GM18507 (cell line): ENCODE results near the gene SLU7.

Source experiments
- DNase-seq: peaks from one replicate; pipeline ENCODE4 v3.0.0; 2011; ENCODE audit warnings: low read depth; ENCODE audit not compliant: insufficient read length; ENCODE audit errors: extremely low spot score
- FAIRE-seq: peaks from 2 replicates; lab custom pipeline; 2011; peaks lifted over from hg19 to GRCh38; lab: Jason Lieb, UNC

Gene SLU7

DNA sequence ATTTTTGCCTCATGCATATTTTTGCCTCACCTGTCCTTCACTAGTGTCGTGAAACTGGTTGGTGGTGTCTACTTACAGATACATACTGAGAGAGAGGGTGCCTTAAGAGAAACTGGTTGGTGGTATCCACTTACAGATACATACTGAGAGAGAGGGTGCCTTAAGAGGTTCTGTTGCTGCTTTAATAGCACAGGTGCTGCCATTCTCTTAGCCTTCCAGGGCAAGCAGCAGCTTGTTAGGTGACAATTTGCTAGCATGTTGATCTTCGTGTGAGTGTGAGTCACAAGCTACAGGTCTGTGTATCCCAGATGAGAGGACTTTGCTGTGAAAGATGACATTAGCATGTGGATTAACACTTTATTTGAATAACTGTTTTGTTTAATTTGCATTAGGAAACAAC is 4.2 kb upstream of the SLU7 start:
- FAIRE-seq = no peak
- DNase-seq = no peak

- FAIRE-seq (peak; percentile 96), DNase-seq (peak; percentile 62)
Measured at GRCh38 chr5:160421625-160422258, 2.9 kb upstream of the SLU7 start, which contains the start of gene PTTG1. PTTG1 (plus strand) TSS chr5:160421855; CDS start chr5:160422313, 458 bp downstream.

GRCh38 chr5:160420331-160420610 is 1.4 kb upstream of the SLU7 start:
- peak; percentile 5 for FAIRE-seq
- no peak for DNase-seq

GRCh38 chr5:160419458-160420330 is 813 bp upstream of the SLU7 start:
- FAIRE-seq = peak; percentile 9
- no peak for DNase-seq

- FAIRE-seq = peak; percentile 96
Measured at GRCh38 chr5:160399402-160400353, 19.2 kb downstream of the SLU7 start, which contains the start of gene FAM200C. FAM200C (minus strand) TSS chr5:160400054; CDS start chr5:160395490, 4,564 bp downstream.

GRCh38 chr5:160398806-160399205 is 20.1 kb downstream of the SLU7 start:
- no peak for FAIRE-seq
- no peak for DNase-seq

More at GRCh38 chr5:160399402-160400353, 19.2 kb downstream of the SLU7 start, which contains the start of gene FAM200C:
- DNase-seq = peak; percentile 87

DNA sequence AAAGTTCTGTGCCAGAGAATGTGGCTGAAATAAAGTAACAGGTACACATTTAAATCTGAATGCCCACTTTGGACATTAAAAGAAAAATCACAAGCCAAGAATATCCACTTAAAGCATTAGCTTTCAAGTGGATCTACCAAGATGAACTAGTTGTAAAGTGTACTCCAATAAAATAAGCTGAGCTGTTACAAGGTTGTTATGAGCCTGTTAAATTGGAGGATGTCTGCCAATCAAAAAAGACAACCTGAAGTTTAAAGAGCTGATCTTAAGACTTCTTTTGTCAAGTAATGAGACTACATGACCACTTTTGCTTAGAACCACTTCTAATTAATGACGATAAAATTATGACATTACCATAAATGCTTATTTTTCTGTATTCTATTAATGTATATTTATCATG is 21.4 kb downstream of the SLU7 start:
- DNase-seq = no peak
- no peak for FAIRE-seq

GRCh38 chr5:160395111-160395510 is 23.8 kb downstream of the SLU7 start:
- FAIRE-seq (no peak), DNase-seq (no peak)

DNA sequence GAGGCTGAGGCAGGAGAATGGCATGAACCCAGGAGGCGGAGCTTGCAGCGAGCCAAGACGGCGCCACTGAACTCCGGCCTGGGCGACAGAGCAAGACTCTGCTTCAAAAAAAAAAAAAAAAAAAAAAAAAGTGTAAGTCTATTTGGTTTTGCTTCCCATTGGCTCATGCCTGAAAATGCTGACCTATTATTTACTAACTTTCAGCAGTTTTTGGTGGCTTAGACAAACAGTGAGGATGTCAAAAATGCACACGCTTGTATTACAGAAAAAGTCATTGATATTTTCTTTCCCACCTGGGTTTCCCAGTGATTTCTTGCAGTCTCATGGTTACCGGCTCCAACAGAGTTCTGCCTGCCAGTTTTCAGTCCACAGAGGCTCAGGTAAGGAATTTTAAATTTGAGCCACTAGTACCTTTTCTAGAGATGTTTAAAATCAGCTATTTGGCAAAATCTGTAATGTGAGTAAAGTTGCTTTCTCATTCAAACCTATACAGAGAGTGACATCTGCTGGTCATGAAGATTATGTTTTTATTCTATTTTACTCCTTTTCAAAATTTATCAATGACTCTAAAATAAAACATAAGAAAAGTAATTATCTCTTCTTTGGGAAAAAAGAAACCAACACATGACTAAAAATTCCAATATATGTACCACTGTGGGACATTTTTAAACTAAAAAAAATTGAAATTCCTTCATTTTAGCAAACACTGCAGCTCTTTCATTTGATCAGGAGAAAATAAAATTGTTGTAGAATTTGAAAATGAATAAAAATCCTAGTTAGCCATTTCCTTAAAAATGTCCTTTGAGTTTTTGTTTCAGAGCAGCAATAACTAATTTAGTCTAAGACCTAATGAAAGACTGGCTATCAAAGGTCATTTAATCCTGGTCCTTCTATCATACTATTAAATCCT is 27.8 kb downstream of the SLU7 start:
- no peak for DNase-seq
- FAIRE-seq = peak; percentile 74

GRCh38 chr5:160387445-160387844 is 31.4 kb downstream of the SLU7 start:
- DNase-seq = no peak
- FAIRE-seq = no peak

GRCh38 chr5:160385496-160385895 is 33.4 kb downstream of the SLU7 start:
- DNase-seq (no peak), FAIRE-seq (no peak)

DNA sequence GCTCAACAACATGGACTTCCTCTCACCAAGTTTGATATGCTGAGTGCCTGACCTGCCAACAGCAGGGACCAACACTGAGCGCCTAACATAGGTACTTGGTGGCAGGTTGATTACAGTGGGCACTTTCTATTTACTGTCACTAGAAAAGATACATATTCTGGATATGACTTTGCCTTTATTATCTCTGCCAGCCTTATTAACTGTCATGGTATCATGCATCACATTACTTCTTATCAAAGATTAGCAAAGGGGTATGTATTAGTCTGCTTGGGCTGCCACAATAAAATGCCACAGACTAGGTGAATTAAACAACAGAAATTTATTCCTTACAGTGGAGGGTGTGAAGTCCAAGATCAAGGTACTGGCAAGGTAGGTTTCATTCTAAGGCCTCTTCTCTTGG is 34.2 kb downstream of the SLU7 start:
- no peak for FAIRE-seq
- DNase-seq = no peak

GRCh38 chr5:160382346-160382745 is 36.5 kb downstream of the SLU7 start:
- no peak for FAIRE-seq

GRCh38 chr5:160380041-160380440 is 38.8 kb downstream of the SLU7 start:
- FAIRE-seq (no peak), DNase-seq (no peak)

More at GRCh38 chr5:160382346-160382745, 36.5 kb downstream of the SLU7 start:
- no peak for DNase-seq

DNA sequence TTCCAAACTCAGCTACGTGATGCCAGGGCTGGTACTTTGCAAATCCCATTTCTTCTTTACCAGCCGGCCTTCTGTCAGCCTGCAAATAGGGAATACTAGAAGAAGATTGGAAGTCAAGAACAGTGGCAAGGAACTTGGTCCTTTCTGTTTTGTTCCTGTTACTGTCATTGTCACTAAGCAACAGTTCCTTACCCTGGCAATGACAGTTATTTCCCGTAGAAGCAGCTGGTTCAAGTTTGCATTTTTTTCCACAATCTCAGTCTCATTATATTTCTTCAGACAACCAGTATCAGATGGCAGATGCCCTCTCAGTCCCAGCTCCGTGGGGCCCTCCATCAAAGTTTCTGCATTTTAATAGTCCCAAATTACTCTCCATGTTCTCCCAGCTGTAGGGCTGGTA is 39.4 kb downstream of the SLU7 start:
- no peak for DNase-seq
- no peak for FAIRE-seq

- FAIRE-seq = no peak
- no peak for DNase-seq
Measured at GRCh38 chr5:160378330-160378729, 40.6 kb downstream of the SLU7 start.

DNA sequence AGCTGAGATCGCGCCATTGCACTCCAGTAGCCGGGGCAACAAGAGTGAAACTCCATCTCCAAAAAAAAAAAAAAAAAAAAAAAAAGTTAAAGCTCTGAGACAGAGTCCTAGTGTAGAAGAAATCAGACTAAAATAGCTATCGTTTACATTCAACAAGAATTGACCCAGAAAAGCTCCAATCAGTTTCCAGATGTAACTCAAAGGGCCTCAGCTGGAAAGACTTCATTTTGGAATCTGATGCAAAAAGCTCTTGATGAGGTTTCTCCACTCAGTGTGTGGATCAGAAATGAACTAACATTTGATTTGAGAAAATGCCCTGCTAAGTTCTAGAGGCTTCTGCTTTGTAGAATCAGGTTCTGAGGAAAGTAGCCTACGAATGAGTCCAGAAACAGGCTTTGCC is 41.2 kb downstream of the SLU7 start:
- no peak for FAIRE-seq

DNA sequence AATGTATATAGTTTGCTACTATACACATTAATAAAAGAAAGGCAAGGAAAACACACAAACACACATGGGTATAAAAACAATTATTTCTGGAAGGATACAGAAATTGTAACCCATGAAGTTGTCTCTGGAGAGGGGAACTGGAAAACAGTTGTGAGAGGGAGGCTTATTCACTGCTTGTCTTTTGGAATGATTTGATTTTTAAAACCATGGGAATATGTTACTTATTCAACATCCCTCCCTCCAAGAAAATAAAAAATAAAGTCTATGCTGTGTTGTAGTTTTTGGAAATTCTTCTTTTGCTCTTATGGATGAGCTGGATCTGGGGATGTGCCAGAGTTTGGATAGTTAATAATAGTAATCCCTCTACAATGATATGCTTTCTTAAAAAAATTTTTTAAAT is 42.5 kb downstream of the SLU7 start:
- FAIRE-seq = no peak
- DNase-seq = no peak

More for the DNA sequence above, 41.2 kb downstream of the SLU7 start:
- no peak for DNase-seq

DNA sequence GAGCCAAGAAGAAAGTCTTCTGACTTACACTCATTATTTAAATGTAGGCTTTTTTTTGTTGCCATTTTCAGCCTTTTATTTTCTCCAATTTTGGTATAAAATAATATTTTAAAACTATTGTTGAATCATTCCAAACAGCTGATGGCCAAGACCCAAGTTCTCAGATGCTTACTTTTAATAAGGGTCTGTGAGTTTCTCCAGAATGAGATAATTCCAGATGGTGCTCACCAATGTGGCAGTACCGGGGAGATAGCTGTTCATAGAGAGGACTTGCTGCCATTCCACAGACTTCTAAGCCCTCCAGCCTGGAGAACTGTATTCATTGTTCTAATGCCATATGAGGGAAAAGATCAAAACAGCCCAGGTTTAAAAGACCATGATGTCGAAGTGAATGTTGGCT is 43.2 kb downstream of the SLU7 start:
- no peak for DNase-seq
- no peak for FAIRE-seq
